Large intestine (tissue), 3 donors: ENCODE measurements around the gene KCNG1. TPM values are rescaled to one million over a fixed set of nuclear protein-coding genes. Genes with fewer than 3 reads are reported as not detected.

ENCODE experiments used
- DNase-seq, 2 donors: peaks; one replicate each; pipeline versions ENCODE4 v3.0.0 to v3.0.0-alpha.2; 2013
- H3K27ac ChIP-seq: one replicate; pipeline ENCODE4 v1.5.1; 2013; ENCODE audit warnings: low read length
- H3K27me3 ChIP-seq: 2 replicates; pipeline ENCODE4 v1.6.1; 2013; ENCODE audit warnings: low read length; ENCODE audit not compliant: control insufficient read depth, insufficient read depth
- H3K36me3 ChIP-seq: 2 replicates; pipeline ENCODE4 v1.6.1; 2013; ENCODE audit warnings: low read length; ENCODE audit not compliant: control insufficient read depth, insufficient read depth
- H3K4me1 ChIP-seq: one replicate; pipeline ENCODE4 v1.6.1; 2013; ENCODE audit warnings: low read length; ENCODE audit not compliant: control insufficient read depth, insufficient read depth
- H3K4me3 ChIP-seq: one replicate; pipeline ENCODE4 v1.5.1; 2013; ENCODE audit warnings: low read length
- H3K9me3 ChIP-seq: one replicate; pipeline ENCODE4 v1.6.1; 2013; ENCODE audit warnings: mild to moderate bottlenecking, low read depth, low read length, moderate library complexity; ENCODE audit not compliant: control insufficient read depth
- WGBS: methylation state at CpG from one replicate; pipeline ENCODE4 v1.1.5; 2013; ENCODE audit warnings: low lambda C conversion rate; ENCODE audit not compliant: insufficient coverage; 5-methylcytosine and 5-hydroxymethylcytosine counted together
- polyA plus RNA-seq: library from polyadenylated mRNA; unstranded; fragments of 120-200 nt; gene quantifications from one replicate; pipeline ENCODE4 v1.2.1, GENCODE V29; 2013

The KCNG1 gene
- polyA plus RNA-seq, 1 donor = 29.8 TPM

- DNase-seq = no peak
- H3K27ac ChIP-seq = no peak overlapping the region
- peaks cover 20% of the 10 kb centered on the region for H3K27me3 ChIP-seq
- WGBS = no CpG with 5 or more reads among the region's 9 CpGs
- no peaks in the 10 kb centered on the region for H3K4me1 ChIP-seq
- H3K9me3 ChIP-seq = no peaks in the 10 kb centered on the region
- no peaks in the 10 kb centered on the region for H3K36me3 ChIP-seq
- no peak overlapping the region for H3K4me3 ChIP-seq
These were observed 54.6 kb downstream of the KCNG1 start for GRCh38 chr20:50968289-50968688.

DNA sequence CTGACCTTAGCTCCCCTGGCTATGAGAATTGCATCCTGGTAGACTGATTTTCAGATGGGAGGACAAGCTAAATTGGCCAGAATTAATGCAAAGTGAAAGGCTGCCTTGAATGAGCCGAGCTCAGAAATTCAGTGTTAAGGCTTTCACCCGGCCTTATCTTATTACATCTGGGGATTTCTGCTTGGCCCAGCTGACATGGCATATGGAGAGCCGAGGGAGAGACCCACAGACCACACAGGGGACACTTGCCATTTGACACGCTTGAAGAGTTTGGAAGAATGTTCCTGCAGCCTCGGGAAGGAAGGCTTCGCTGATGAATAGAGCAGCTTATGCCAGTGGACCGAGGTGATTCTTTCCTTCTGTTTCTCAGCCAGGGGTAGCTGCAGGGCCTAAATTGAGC, 55.3 kb downstream of the KCNG1 start:
- DNase-seq = no peak
- no peaks in the 10 kb centered on the region for H3K36me3 ChIP-seq
- peaks cover 20% of the 10 kb centered on the region for H3K27me3 ChIP-seq
- no peaks in the 10 kb centered on the region for H3K9me3 ChIP-seq
- no CpG with 5 or more reads among the region's 7 CpGs for WGBS
- H3K4me3 ChIP-seq = no peak overlapping the region
- H3K27ac ChIP-seq = no peak overlapping the region
- no peaks in the 10 kb centered on the region for H3K4me1 ChIP-seq

DNA sequence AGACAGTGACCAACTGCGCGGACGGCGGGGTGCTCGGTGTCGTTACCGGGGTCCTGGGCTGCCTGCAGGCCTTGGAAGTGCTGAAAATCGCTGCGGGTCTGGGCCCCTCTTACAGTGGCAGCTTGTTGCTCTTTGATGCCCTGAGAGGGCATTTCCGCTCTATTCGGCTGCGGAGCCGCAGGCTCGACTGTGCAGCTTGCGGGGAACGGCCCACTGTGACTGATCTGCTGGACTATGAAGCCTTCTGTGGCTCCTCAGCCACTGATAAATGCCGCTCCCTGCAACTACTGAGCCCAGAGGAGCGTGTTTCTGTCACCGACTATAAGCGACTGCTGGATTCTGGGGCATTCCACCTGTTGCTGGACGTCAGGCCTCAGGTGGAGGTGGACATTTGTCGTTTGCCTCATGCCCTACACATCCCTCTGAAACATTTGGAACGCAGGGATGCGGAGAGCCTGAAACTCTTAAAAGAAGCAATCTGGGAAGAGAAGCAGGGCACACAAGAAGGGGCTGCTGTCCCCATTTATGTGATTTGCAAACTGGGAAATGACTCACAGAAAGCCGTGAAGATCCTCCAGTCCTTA, 63.3 kb downstream of the KCNG1 start:
- peaks cover 4% of the 10 kb centered on the region for H3K9me3 ChIP-seq
- 100% methylated on average over 1 of the region's 25 CpGs for WGBS
- H3K27ac ChIP-seq = no peak overlapping the region
- DNase-seq = no peak
- H3K36me3 ChIP-seq = peaks cover 4% of the 10 kb centered on the region
- peaks cover 13% of the 10 kb centered on the region for H3K4me1 ChIP-seq
- peak overlapping the region; percentile 92 for H3K4me3 ChIP-seq
- H3K27me3 ChIP-seq = no peaks in the 10 kb centered on the region

DNA sequence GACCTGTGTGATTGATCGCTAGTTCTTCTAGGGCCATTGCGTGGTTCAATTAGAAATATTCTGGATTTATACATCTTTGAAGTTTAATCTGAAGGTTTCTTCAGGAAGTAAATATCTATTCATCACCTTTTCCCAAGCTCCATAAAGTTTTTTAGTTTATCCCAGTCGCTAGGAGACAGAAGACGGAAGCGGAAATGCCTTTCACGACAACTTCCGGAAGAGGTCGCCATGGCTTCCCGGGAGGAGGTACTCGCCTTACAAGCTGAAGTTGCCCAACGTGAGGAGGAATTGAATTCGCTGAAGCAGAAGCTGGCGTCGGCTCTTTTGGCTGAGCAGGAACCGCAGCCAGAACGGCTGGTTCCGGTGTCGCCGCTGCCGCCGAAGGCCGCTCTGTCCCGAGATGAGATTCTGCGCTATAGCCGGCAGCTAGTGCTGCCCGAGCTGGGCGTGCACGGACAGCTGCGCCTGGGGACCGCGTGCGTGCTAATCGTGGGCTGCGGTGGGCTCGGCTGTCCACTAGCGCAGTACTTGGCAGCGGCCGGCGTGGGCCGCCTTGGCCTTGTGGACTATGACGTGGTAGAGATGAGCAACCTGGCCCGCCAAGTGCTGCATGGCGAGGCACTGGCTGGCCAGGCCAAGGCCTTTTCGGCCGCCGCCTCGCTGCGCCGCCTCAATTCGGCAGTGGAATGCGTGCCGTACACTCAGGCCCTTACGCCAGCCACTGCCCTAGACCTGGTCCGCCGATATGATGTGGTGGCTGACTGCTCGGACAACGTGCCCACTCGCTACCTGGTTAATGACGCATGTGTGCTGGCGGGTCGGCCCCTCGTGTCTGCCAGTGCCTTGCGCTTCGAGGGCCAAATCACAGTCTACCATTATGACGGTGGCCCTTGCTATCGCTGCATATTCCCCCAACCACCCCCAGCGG, 64.0 kb downstream of the KCNG1 start, which contains the start of gene MOCS3:
Gene MOCS3 (plus strand): TSS at position 204 of the 928 bp plus-strand sequence. CDS start 25 bp downstream, at position 229.
- H3K4me3 ChIP-seq = peak within 1 kb of the TSS; percentile 92
- peak; percentile 88 to 92 for DNase-seq
- peaks cover 4% of the 10 kb centered on the region for H3K9me3 ChIP-seq
- H3K27me3 ChIP-seq = no peaks in the 10 kb centered on the region
- H3K27ac ChIP-seq = peak within 1 kb of the TSS; percentile 59
- H3K4me1 ChIP-seq = peaks cover 13% of the 10 kb centered on the region
- peaks cover 5% of the 10 kb centered on the region for H3K36me3 ChIP-seq
- WGBS = no CpG with 5 or more reads among the region's 67 CpGs

- WGBS = no CpG with 5 or more reads among the region's 52 CpGs
- Histone ChIP-seq H3K27ac (peak within 1 kb of the TSS; percentile 59), H3K4me3 (peak within 1 kb of the TSS; percentile 92), H3K9me3 (peaks cover 4% of the 10 kb centered on the region), H3K36me3 (peaks cover 8% of the 10 kb centered on the region), H3K27me3 (no peaks in the 10 kb centered on the region), H3K4me1 (peaks cover 13% of the 10 kb centered on the region)
- peak; percentile 82 to 90 for DNase-seq
These were observed 64.9 kb downstream of the KCNG1 start, which contains the start of gene DPM1 for GRCh38 chr20:50957798-50958614. TSS of gene DPM1 (minus strand) at chr20:50958532. CDS start at chr20:50958523, 9 bp downstream.

GRCh38 chr20:50957276-50957675, 65.6 kb downstream of the KCNG1 start:
- peak overlapping the region; percentile 92 for H3K4me3 ChIP-seq
- peaks cover 8% of the 10 kb centered on the region for H3K36me3 ChIP-seq
- no peaks in the 10 kb centered on the region for H3K27me3 ChIP-seq
- 18% methylated on average over 5 of the region's 7 CpGs for WGBS
- H3K27ac ChIP-seq = no peak overlapping the region
- peaks cover 4% of the 10 kb centered on the region for H3K9me3 ChIP-seq
- DNase-seq = no peak
- peaks cover 13% of the 10 kb centered on the region for H3K4me1 ChIP-seq

DNA sequence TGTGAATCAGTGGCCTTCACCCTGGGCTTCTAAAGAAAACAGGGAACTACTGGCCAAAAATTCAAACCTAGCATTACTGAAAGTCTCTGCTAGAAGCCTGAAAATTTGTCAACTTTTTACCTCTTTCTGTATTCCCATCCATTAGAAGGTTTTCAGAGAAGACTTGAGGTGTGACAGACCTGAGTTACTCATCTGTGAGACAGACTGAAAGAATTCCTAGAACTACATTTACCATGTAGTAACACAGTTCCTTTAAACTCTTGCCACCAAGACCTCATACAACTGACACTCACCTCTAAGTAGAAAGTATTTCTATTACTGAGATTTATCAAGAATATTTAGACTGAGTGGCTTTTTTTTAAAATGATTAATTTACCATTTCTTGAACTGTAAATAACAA, 69.1 kb downstream of the KCNG1 start:
- peaks cover under 1% of the 10 kb centered on the region for H3K9me3 ChIP-seq
- DNase-seq = no peak
- H3K27ac ChIP-seq = no peak overlapping the region
- H3K4me1 ChIP-seq = peaks cover 6% of the 10 kb centered on the region
- H3K4me3 ChIP-seq = no peak overlapping the region
- H3K27me3 ChIP-seq = no peaks in the 10 kb centered on the region
- peaks cover 19% of the 10 kb centered on the region for H3K36me3 ChIP-seq

Other genes with a start within 250 kb of the KCNG1 start
- gene BCAS4, start 228.0 kb downstream of the KCNG1 start, polyA plus RNA-seq = 3.4 TPM
- gene ADNP, start 91.7 kb downstream of the KCNG1 start, polyA plus RNA-seq = 70.7 TPM
- gene DPM1, start 64.6 kb downstream of the KCNG1 start, polyA plus RNA-seq = 53.0 TPM
- gene MOCS3, start 64.3 kb downstream of the KCNG1 start, polyA plus RNA-seq = 3.8 TPM